K562 (cell line): ENCODE results near the gene MAD2L1. TPM values are rescaled to one million over a fixed set of nuclear protein-coding genes. Genes with fewer than 3 reads are reported as not detected.
A peak's percentile ranks its signal among the peaks of the same experiment; 100 is the strongest.

Source experiments
- BHLHE40 ChIP-seq: IDR thresholded peaks from 2 replicates; pipeline ENCODE4 v1.6.1; 2011; ENCODE audit warnings: low read length, improper control_type of control experiment
- CCAR2 ChIP-seq: fragments of 200-400 bp; formaldehyde crosslinking; IDR thresholded peaks from 2 replicates; pipeline ENCODE4 v1.6.1; 2017; ENCODE audit warnings: mild to moderate bottlenecking, low read depth, low read length
- ETS1 ChIP-seq: conservative IDR thresholded peaks from 2 replicates; pipeline ENCODE4 v1.6.1; 2011; ENCODE audit warnings: low read depth, mild to moderate bottlenecking, low read length; ENCODE audit not compliant: control insufficient read depth
- FOXM1 ChIP-seq, 2 experiments: fragments of 450-650 bp in 1 of 2; sonication (generic) in 1 of 2; formaldehyde crosslinking in 1 of 2; IDR thresholded peaks; 2 replicates each; pipeline versions ENCODE4 v1.6.1 to v1.9.0; 2017 to 2022; ENCODE audit warnings: low read depth in 2 of 2, mild to moderate bottlenecking in 2 of 2, missing genetic modification reagents in 1 of 2, moderate library complexity in 1 of 2
- MBD2 ChIP-seq: sonication (generic); IDR thresholded peaks from 2 replicates; pipeline ENCODE4 v1.6.1; 2016; ENCODE audit warnings: low read depth, borderline replicate concordance
- NR1H2 ChIP-seq: sonication (generic); formaldehyde crosslinking; IDR thresholded peaks from 2 replicates; pipeline ENCODE4 v1.4.0; 2020; ENCODE audit warnings: mild to moderate bottlenecking, missing genetic modification reagents
- NR2C2 ChIP-seq, 2 experiments: fragments of 200-800 bp in 1 of 2; sonication (Bioruptor generic) in 1 of 2; sonication (generic) in 1 of 2; formaldehyde crosslinking in 1 of 2; IDR thresholded peaks; 2 replicates each; pipeline versions ENCODE4 v1.6.1 to v1.8.0; 2016 to 2022; ENCODE audit warnings: mild to moderate bottlenecking in 1 of 2, missing compliant biosample characterization in 1 of 2, missing genetic modification characterization in 1 of 2, missing genetic modification reagents in 1 of 2
- PHF20 ChIP-seq: fragments of 450-650 bp; IDR thresholded peaks from 2 replicates; pipeline ENCODE4 v1.6.1; 2018; ENCODE audit not compliant: partially characterized antibody
- RREB1 ChIP-seq: fragments of 250-450 bp; sonication (Bioruptor Pico); IDR thresholded peaks from 2 replicates; pipeline ENCODE4 v1.4.0; 2020
- SMAD3 ChIP-seq: fragments of 450-650 bp; formaldehyde crosslinking; conservative IDR thresholded peaks from 2 replicates; pipeline ENCODE4 v1.4.0; 2020; ENCODE audit warnings: mild to moderate bottlenecking
- TFAP4 ChIP-seq: sonication (generic); formaldehyde crosslinking; IDR thresholded peaks from 2 replicates; pipeline ENCODE4 v1.8.0; 2022; ENCODE audit warnings: missing genetic modification reagents, mild to moderate bottlenecking, moderate library complexity, borderline replicate concordance
- USF1 ChIP-seq: sonication (generic); formaldehyde crosslinking; IDR thresholded peaks from 2 replicates; pipeline ENCODE4 v1.9.0; 2022; ENCODE audit warnings: mild to moderate bottlenecking, missing genetic modification reagents
- ZNF41 ChIP-seq: fragments of 250-450 bp; sonication (Bioruptor Pico); conservative IDR thresholded peaks from 2 replicates; pipeline ENCODE4 v1.4.0; 2020; ENCODE audit warnings: mild to moderate bottlenecking
- ZNF639 ChIP-seq, 2 experiments: fragments of 200-800 bp in 1 of 2; sonication (Bioruptor generic) in 1 of 2; sonication (generic) in 1 of 2; formaldehyde crosslinking in 1 of 2; IDR thresholded peaks in 1 of 2; conservative IDR thresholded peaks in 1 of 2; 2 replicates each; pipeline versions ENCODE4 v1.5.0 to v1.6.1; 2016 to 2020; ENCODE audit warnings: missing compliant biosample characterization in 1 of 2, missing genetic modification characterization in 1 of 2, missing genetic modification reagents in 1 of 2
- polyA plus RNA-seq, 8 experiments: library from polyadenylated mRNA; depleted of rRNA in 4 of 8; stranded (reverse) in 5 of 8; unstranded in 3 of 8; fragments of >200 nt; fragmentation: Nextera tagmentation in 2 of 8; fragmentation: Illumina TruSeq in 1 of 8; extraction: Ambion mirVana in 2 of 8; extraction: Trizol in 1 of 8; gene quantifications; 2 replicates each; pipeline versions ENCODE4 v1.2.1 to v1.2.3, GENCODE V29; 2011 to 2014; ENCODE audit warnings: inconsistent platforms in 1 of 8, missing spikeins in 1 of 8
- total RNA-seq, 7 experiments: library from RNA; depleted of rRNA in 6 of 7; stranded (reverse); fragments of >200 nt in 6 of 7; fragmentation: Illumina TruSeq in 2 of 7; extraction: Trizol in 2 of 7; gene quantifications; 2 replicates each; pipeline versions ENCODE4 v1.2.1 to v1.2.3, GENCODE V29; 2011 to 2021; ENCODE audit warnings: low replicate concordance in 1 of 7

Gene MAD2L1
- total and polyA plus RNA-seq, 9 of the 15 experiments (the other 6 are each of a cell fraction or from before 2014, with no cell fraction given) = 75.0 to 494 (median 129) TPM

- TF ChIP-seq RREB1 (CRISPR knock-in tag) (no peak), CCAR2 (no peak), NR2C2 (CRISPR knock-in tag; IDR thresholded peaks at IDR 0.05) (no peak), NR2C2 (tag; IDR thresholded peaks at IDR 0.05) (peak; percentile 80), SMAD3 (CRISPR knock-in tag) (0 out of 2 replicates have a peak, but pooled peaks have one; percentile 20), USF1 (CRISPR knock-in tag) (peak; percentile 92), FOXM1 (IDR thresholded peaks at IDR 0.05; ENCODE audit: low read depth) (peak; percentile 90), FOXM1 (CRISPR knock-in tag; IDR thresholded peaks at IDR 0.05; ENCODE audit: low read depth) (peak; percentile 58; the same call in 1 of the 2 replicates), MBD2 (peak; percentile 24; the same call in 1 of the 2 replicates), ZNF639 (CRISPR knock-in tag; conservative IDR thresholded peaks at IDR 0.05 in 1 of 2, IDR thresholded peaks at IDR 0.05 in 1 of 2) (peak in 1 of 2 experiments; percentile 27; a peak in 1 of 4 replicates), ETS1 (no peak), PHF20 (peak; percentile 24), NR1H2 (CRISPR knock-in tag) (peak; percentile 10; the same call in 1 of the 2 replicates), ZNF41 (CRISPR knock-in tag) (0 out of 2 replicates have a peak, but pooled peaks have one; percentile 21), BHLHE40 (no peak), TFAP4 (CRISPR knock-in tag) (peak; percentile 88)
These were observed at the start of gene MAD2L1 (continued) for GRCh38 chr4:120066517-120067340.
